Astrocyte of the spinal cord (primary cell): Measurements from ENCODE around the gene GNG7.

Experiments
- DNase-seq: peaks from one replicate; pipeline ENCODE4 v3.0.0; 2011; ENCODE audit warnings: low read depth, low spot score
- H3K4me3 ChIP-seq: 2 replicates; pipeline ENCODE4 v1.5.1; 2011; ENCODE audit warnings: low read depth, mild to moderate bottlenecking, low read length, moderate library complexity
- CTCF ChIP-seq: IDR thresholded peaks from 2 replicates; pipeline ENCODE4 v1.5.1; 2012; ENCODE audit warnings: low read depth, mild to moderate bottlenecking, low read length, inconsistent platforms
- in situ Hi-C: cut with HindIII; loops from 2 replicates; pipeline ENCODE4 v1.10.0; 2017; ENCODE audit warnings: low sequenced_read_pairs

Gene GNG7

DNA sequence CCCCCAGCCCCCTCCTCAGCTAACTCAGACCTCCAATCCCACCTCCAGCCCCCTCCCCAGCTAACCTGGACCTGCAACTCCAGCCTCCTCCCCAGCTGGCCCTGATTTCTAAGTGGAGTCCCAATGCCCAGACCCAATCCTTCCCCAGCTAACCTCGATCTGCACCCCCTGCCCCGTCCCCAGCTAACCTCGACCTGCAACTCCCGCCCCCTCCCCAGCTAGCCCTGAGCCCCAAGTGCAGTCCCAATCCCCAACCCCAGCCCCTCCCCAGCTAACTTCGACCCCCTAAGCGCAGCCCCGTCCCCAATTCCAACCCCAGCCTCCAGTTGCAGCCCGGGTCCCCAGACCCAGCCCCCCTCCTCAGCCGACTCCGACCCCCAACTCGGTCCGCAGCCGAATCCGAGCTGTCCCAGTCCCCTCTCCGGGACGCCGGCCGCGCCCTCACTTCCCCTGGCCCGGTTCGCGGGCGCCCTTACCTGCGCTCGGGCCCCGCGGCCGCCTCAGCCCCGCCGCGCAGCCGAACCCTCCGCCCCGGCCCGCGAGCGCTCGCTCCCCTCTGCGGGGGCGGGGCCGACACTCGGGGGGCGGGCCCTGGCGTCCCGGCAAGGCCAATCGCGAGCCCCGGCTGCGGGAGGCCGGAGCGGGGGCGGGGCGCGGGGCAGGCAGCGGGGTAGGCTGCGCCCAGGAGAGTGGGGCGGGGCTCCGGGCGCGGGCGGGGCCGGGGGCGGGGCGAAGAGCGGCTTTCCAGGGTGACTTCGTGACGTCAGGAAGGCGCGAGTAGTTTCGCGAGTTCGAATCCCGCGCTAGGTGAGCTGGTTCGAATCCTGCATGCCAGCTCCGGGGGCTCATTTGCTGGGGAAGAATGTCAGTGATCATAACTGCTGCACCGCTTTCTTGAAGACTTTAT is at the start of gene GNG7:
Gene GNG7 (minus strand): TSS at position 525 of the 907 bp plus-strand sequence. CDS start 182,006 bp downstream, outside the sequence.
- in situ Hi-C loops, result no loop called here
- peak; percentile 70 for DNase-seq
- TF ChIP-seq CTCF, result no peak
- peak within 1 kb of the TSS; percentile 26 for H3K4me3 ChIP-seq

DNA sequence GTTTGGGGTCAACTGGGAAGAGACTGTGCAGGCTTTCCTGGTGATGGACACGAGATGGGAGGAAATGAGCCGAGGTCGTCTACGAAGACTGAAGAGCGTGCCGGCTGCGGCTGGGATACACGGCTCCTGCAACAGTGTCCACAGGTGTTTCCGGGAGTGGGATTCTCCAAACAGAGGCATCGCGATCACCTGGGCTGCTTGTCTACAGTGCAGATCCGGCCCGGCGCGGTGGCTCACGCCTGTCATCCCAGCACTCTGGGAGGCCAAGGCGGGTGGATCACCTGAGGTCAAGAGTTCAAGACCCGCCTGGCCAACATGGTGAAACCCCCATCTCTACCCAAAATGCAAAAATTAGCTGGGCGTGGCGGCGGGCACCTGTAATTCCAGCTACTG is 48.9 kb upstream of the GNG7 start:
- no peak overlapping the region for H3K4me3 ChIP-seq
- DNase-seq, result no peak
- TF ChIP-seq CTCF, result no peak
- in situ Hi-C loops, result no loop called here

- in situ Hi-C loops, result no loop called here
- TF ChIP-seq CTCF, result no peak
- no peak overlapping the region for H3K4me3 ChIP-seq
- DNase-seq, result no peak
Observed at GRCh38 chr19:2750808-2751437, 48.4 kb upstream of the GNG7 start.

DNA sequence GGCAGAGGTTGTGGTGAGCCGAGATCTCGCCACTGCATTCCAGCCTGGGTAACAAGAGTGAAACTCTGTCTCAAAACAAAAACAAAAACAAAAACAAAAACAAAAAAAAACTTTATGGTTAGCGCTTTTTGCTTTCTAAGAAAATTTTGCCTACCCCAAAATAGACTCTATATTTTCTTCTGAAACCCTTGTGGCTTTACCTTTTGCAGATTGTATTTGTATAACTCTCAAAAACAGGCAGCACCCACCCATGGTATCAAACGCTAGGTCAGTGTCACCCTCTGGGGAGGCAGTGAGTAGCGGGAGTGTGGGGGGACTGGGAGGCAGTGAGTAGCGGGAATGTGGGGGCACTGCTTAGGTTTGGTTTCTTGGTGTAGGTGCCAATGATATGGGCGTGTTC is 44.9 kb upstream of the GNG7 start:
- H3K4me3 ChIP-seq, result no peak overlapping the region
- in situ Hi-C loops, result no loop called here
- DNase-seq, result no peak
- no peak for TF ChIP-seq CTCF

DNA sequence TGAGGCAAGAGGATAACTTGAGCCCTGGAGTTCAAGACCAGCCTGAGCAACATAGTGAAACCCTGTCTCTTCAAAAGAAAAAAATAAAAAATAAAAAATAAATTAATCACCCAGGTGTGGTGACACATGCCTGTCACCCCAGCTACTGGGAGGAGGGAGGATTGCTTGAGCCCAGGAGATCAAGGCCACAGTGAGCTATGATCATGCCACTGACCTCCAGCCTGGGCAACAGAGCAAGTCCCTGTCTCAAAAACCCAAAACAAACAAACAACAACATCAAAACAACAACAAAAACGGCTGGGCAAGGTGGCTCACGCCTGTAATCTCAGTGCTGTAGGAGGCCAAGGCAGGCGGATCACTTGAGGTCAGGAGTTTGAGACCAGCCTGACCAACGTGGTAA is 41.6 kb upstream of the GNG7 start:
- in situ Hi-C loops, result no loop called here
- no peak for DNase-seq
- TF ChIP-seq CTCF, result no peak
- no peak overlapping the region for H3K4me3 ChIP-seq

DNA sequence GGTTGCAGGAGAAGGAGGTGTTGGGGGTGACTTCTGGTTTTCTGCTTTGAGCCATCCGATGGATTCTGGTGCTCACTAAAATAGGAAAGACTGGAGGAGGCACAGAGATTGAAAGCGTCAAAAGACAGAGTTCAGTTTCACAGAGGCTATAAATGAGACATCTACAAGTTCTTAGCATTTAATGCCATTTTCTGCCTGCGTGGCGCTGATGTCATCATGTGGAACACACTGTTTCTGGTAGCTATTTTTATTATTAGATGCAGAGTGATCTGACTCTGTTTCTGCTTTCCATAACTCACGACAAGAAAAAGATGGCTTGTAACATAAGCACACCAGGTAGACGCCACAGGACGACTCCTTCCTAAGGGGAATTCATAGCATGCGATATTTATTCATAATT is 40.6 kb upstream of the GNG7 start:
- TF ChIP-seq CTCF, result no peak
- H3K4me3 ChIP-seq, result no peak overlapping the region
- in situ Hi-C loops, result no loop called here
- DNase-seq, result no peak
